HG02973 (cell line): ENCODE data around the gene FSTL1.

Source experiments
- ATAC-seq: cut with Tn5 transposase; IDR thresholded peaks from one replicate; pipeline ENCODE4 v1.9.1; 2021; ENCODE audit warnings: moderate library complexity; ENCODE audit not compliant: unreplicated experiment

FSTL1 gene, protein sequence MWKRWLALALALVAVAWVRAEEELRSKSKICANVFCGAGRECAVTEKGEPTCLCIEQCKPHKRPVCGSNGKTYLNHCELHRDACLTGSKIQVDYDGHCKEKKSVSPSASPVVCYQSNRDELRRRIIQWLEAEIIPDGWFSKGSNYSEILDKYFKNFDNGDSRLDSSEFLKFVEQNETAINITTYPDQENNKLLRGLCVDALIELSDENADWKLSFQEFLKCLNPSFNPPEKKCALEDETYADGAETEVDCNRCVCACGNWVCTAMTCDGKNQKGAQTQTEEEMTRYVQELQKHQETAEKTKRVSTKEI

GRCh38 chr3:120450600-120451271 is at the start of gene FSTL1:
Gene FSTL1, minus strand, starts transcription at chr3:120450992. Its CDS starts 246 bp downstream, at chr3:120450746.
- no peak for ATAC-seq

- ATAC-seq = no peak
Observed at GRCh38 chr3:120498556-120499346, 48.0 kb upstream of the FSTL1 start.

- ATAC-seq = no peak
Observed at GRCh38 chr3:120497818-120498217, 47.0 kb upstream of the FSTL1 start.

GRCh38 chr3:120497336-120497735 is 46.5 kb upstream of the FSTL1 start:
- ATAC-seq = no peak

- no peak for ATAC-seq
Observed at GRCh38 chr3:120496278-120497002, 45.6 kb upstream of the FSTL1 start.

GRCh38 chr3:120495809-120496208 is 45.0 kb upstream of the FSTL1 start:
- no peak for ATAC-seq

DNA sequence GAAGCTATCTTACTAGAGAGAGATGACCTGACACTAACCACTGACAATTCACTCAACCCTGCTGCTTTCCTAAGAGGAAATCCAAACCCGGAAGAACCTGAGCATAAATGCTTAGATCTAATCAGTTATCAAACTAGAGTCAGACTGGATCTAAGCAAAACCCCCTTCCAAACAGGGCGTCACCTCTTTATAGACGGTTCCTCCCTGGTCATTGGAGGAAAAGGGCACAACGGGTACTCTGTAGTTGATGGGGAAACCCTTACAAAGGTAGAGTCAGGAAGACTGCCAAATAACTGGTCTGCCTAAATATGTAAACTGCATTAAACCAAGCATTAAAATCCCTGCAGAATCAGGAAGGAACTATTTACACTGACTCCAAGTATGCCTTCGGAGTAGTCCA is 41.3 kb upstream of the FSTL1 start:
- no peak for ATAC-seq

DNA sequence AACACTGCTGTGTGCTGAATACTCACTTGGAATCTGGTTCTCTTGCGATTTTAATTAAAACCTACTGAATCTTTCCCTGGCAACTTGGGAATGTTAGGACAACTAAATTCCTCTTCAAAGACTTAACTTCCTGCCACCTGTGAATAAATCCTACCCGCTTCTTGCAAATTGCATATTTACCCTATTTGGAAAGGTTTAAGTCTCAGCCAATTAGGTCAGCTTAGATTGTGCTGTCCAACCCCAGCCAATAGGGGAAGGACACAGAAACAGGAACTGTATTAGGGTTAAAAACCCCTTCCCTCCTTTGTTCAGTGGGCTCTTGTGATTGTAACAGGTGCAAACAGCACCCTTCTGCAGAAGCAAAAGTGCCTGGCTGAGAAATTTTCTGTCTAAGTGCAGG is 38.6 kb upstream of the FSTL1 start:
- no peak for ATAC-seq

- ATAC-seq = no peak
Observed at GRCh38 chr3:120488296-120488695, 37.5 kb upstream of the FSTL1 start.

GRCh38 chr3:120487191-120487650 is 36.4 kb upstream of the FSTL1 start:
- no peak for ATAC-seq

DNA sequence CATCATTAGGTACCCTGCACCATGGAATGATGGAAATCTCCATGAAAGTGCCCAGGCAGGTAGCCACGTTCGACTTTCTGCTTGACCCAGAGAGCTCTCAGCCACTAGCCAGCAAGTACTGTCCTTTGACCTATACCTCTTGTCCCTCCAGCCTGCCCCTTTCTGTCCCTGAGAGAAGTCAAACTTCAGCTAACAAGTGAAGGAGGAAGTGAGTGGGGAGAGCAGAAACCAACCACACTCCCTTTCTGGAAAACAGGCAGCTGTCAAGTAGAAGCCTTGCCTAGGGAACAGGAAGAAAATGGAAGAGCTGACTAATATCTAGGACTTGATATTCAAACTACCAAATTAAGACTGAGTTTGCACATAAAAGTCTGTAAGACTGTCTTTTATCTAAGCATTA is 30.3 kb upstream of the FSTL1 start:
- ATAC-seq = no peak

DNA sequence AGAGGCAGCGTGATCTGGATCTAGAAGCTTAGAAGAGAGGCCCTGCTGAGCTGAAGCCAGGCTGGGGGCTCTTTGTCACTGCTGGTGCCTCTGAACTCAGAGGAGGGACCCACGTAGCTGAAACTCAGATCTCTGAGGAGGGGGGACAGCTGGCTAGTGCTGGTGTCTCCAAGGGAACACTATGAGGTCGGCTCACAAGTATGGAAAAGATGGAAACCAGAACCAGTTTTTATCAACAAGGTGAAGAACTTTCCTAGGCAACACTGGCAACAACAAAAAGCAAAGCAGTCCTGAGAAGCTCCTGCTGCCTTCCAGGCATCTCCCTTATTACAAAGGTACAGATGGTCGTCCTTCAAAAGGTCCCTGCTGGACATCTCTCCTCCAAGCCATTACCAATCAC is 27.0 kb upstream of the FSTL1 start:
- ATAC-seq = no peak

DNA sequence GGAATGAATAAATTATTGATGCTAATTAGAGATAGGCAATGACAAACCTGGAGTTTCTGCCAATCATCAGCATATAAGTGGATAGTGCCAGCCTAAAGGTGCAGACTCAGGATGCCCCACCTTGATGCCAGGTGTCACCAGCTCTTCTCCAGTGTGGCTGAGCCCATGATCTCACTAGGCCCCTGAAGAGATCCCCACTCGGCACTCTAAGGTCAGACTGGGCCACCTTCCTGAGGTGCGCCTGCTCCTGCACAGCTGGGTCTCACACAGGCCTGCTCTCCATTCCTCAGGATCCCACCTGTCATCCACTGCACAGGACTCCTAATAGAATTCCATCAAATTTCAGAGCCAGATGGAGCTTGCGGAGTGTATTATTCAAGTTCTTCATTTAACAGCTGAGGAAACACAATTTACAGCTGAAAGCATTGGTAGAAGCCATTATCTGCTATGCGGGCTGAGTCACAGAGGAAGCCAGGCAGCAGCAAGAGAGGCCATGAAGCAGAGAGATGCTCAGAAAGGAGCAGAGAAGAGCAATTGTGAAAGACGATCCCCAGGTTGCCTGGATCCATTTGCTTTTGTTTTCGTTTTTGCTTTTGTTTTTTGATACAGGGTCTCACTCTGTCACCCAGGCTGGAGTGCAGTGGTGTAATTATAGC is 25.1 kb upstream of the FSTL1 start:
- no peak for ATAC-seq

DNA sequence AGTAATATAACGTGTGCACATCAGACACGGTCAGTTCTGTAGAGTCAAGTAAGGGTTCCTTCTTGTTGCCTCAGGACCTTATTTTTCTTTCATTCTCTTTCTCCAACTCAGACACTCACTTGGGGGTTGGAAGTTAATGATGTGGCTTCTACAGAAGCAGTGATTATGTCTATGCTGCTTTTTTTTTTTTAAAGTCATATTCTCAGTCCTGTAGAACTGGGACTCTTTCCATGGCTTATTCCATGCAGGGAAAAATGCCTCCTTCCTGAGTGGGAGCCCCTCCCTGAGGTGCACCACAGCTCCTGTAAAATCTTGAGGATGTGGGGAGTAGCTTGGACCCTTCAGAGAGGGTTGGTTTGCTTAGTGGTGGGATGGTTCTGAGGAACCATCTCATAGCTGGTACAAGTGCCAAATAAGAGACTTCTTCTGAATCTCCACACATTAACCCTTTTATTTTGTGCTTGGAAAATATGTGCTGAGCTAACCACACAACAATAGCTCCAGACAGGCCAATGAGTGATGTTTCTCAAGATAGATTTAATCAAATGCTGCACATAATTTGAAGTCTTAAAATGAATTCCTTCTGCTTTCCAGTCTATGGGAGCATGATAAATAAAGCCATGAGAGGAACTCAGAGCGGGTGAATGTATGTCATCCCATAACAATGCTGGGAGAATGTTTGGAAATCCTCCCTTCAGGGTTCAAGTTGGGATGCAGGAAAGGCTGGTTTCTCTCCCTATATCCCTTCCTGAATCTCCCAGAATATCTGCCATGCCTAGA is 23.3 kb upstream of the FSTL1 start:
- ATAC-seq = no peak

- no peak for ATAC-seq
Observed at GRCh38 chr3:120473389-120473788, 22.6 kb upstream of the FSTL1 start.

- ATAC-seq = no peak
Observed at GRCh38 chr3:120472121-120472844, 21.5 kb upstream of the FSTL1 start.

DNA sequence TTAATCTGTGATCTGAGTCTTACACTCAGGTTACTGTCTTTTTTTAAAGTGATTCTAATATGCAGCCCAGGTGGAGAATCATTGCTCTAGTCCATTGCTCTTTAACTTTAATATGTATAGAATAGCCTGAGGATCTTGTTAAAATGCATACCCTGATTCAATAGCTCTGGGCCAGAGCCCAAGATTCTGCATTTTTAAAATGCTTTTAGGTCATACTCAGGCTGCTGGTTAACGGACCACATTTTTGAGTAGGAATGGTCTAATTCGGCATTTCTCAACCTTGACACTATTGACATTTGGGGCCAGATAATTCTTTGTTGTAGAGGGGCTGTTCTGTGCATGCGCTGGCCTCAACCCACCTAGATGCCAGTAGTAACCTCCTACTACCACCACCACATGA is 20.9 kb upstream of the FSTL1 start:
- no peak for ATAC-seq

DNA sequence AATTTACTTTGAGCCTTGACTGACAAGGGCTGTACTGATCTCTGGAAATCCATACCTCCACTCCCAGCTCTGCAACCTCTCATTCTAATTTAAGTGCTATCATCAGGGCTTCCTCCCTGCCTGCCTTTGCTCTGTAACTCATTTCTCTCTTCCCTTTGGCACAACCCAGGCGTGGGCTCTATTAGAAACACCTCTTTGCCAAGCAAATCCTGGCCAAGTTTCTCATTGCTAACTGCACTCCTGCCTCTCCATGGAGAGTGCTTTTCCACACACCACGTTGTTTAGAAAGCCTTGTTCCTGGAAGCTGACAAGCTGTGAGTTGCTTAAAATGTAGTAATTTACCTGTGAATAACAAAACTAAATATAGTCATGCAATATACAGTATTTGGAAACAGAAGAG is 20.1 kb upstream of the FSTL1 start:
- no peak for ATAC-seq

- ATAC-seq = no peak
Observed at GRCh38 chr3:120469882-120470301, 19.1 kb upstream of the FSTL1 start.
